ENCODE measurements around the gene TMED6.
"Not testable (repeated sequence)": the region's sequence is repeated elsewhere in the genome, so short reads cannot be mapped to it uniquely, and the experiment has no call there.

The TMED6 gene

GRCh38 chr16:69306031-69306430 lies 45.6 kb downstream of the TMED6 start:
- no peak for DNase-seq (ENCODE audit: low spot score)

GRCh38 chr16:69302301-69302700 lies 49.3 kb downstream of the TMED6 start:
- no peak for DNase-seq (ENCODE audit: low spot score)

- no peak for DNase-seq (ENCODE audit: low spot score)
These were observed 49.7 kb downstream of the TMED6 start for GRCh38 chr16:69301861-69302260.

GRCh38 chr16:69301187-69301586 lies 50.4 kb downstream of the TMED6 start:
- no peak for DNase-seq (ENCODE audit: low spot score)

- DNase-seq (ENCODE audit: low spot score): no peak
These were observed 53.3 kb downstream of the TMED6 start for GRCh38 chr16:69298261-69298660.

GRCh38 chr16:69296771-69297170 lies 54.8 kb downstream of the TMED6 start:
- not testable (repeated sequence) for DNase-seq (ENCODE audit: low spot score)

GRCh38 chr16:69294051-69294450 lies 57.5 kb downstream of the TMED6 start:
- no peak for DNase-seq (ENCODE audit: low spot score)

- DNase-seq (ENCODE audit: low spot score): no peak
These were observed 58.2 kb downstream of the TMED6 start for GRCh38 chr16:69293401-69293800.

Measured in SK-N-DZ (cell line).